T-helper 2 cell treated with Interferon-gamma antibody and Interleukin-4, amounts not matched to agents 100 ng/mL and 5 ng/mL, for 36 hours (primary cell): ENCODE results near the gene LNPEP. TPM values are rescaled to one million over a fixed set of nuclear protein-coding genes. Genes with fewer than 3 reads are reported as not detected.
"Not testable (repeated sequence)": the region's sequence is repeated elsewhere in the genome, so short reads cannot be mapped to it uniquely, and the experiment has no call there.

Experiments
- intact Hi-C: fragments of 100-400 bp; cut with micrococcal nuclease; formaldehyde crosslinking; loops from one replicate; pipeline ENCODE4 v1.15.1; 2023
- total RNA-seq: library from RNA; stranded (reverse); gene quantifications from 2 replicates; pipeline ENCODE4 v1.2.3, GENCODE V29; 2022

The LNPEP gene
- total RNA-seq, 1 donor from 2014 or later: 72.4 TPM

GRCh38 chr5:97046270-97046982, 110.5 kb downstream of the LNPEP start:
- intact Hi-C loops: loop anchor here (2.0 kb wide), 1 partner anchor 178 kb away; no protein-coding TSS in a partner anchor

- intact Hi-C loops: loop anchor here (2.0 kb wide), 1 partner anchor 178 kb away; no protein-coding TSS in a partner anchor
These were observed 111.2 kb downstream of the LNPEP start for GRCh38 chr5:97047076-97047475.

- intact Hi-C loops: no loop called here
These were observed 113.3 kb downstream of the LNPEP start for GRCh38 chr5:97049175-97049574.

GRCh38 chr5:97056263-97056662, 120.4 kb downstream of the LNPEP start:
- intact Hi-C loops: no loop called here

GRCh38 chr5:97062046-97062445, 126.2 kb downstream of the LNPEP start:
- intact Hi-C loops: no loop called here

- intact Hi-C loops: no loop called here
These were observed 127.4 kb downstream of the LNPEP start for GRCh38 chr5:97063251-97063650.

- intact Hi-C loops: no loop called here
These were observed 129.6 kb downstream of the LNPEP start for GRCh38 chr5:97065475-97065874.

GRCh38 chr5:97067296-97067850, 131.5 kb downstream of the LNPEP start:
- intact Hi-C loops: no loop called here

- intact Hi-C loops: no loop called here
These were observed 134.4 kb downstream of the LNPEP start for GRCh38 chr5:97070234-97070633.

GRCh38 chr5:97071101-97071500, 135.2 kb downstream of the LNPEP start:
- intact Hi-C loops: no loop called here

GRCh38 chr5:97071993-97072392, 136.1 kb downstream of the LNPEP start:
- intact Hi-C loops: no loop called here

- intact Hi-C loops: no loop called here
These were observed 136.8 kb downstream of the LNPEP start for GRCh38 chr5:97072696-97073095.

GRCh38 chr5:97073420-97073819, 137.5 kb downstream of the LNPEP start:
- intact Hi-C loops: no loop called here

- intact Hi-C loops: no loop called here
These were observed 139.1 kb downstream of the LNPEP start for GRCh38 chr5:97074859-97075489.

- intact Hi-C loops: no loop called here
These were observed 139.8 kb downstream of the LNPEP start for GRCh38 chr5:97075649-97076048.

GRCh38 chr5:97076098-97076497, 140.2 kb downstream of the LNPEP start:
- intact Hi-C loops: no loop called here

GRCh38 chr5:97077246-97077645, 141.4 kb downstream of the LNPEP start:
- intact Hi-C loops: no loop called here

GRCh38 chr5:97078958-97079743, 143.3 kb downstream of the LNPEP start:
- intact Hi-C loops: no loop called here

GRCh38 chr5:97084782-97085458, 149.0 kb downstream of the LNPEP start:
- intact Hi-C loops: not testable (repeated sequence)

- intact Hi-C loops: no loop called here
These were observed 149.7 kb downstream of the LNPEP start for GRCh38 chr5:97085459-97086181.
